K562 (cell line): ENCODE measurements around the gene CD101. TPM values are rescaled to one million over a fixed set of nuclear protein-coding genes. Genes with fewer than 3 reads are reported as not detected.

ENCODE experiments used
- ATAC-seq: fragments of 200-7000 bp; cut with Tn5 transposase; 3 replicates; pipeline ENCODE4 v1.9.1; 2020; ENCODE audit warnings: moderate library complexity
- BruUV-seq: library from RNA; stranded (reverse); fragments of 400-500 nt; replicated peaks from 2 replicates; lab custom pipeline; 2021; lab: Mats Ljungman, UMichigan
- CTCF ChIA-PET: fragments of 300-600 bp; formaldehyde crosslinking; extraction: SDS; loops from one replicate; lab custom pipeline; 2021; ENCODE audit warnings: low intra/inter-chr PET ratio; lab: Yijun Ruan, JAX
- POLR2A ChIA-PET: fragments of 300-600, 350-650 bp; sonication (Branson Sonifier 250); formaldehyde crosslinking; extraction: SDS; loops from one replicate; lab custom pipeline; 2021; ENCODE audit warnings: antibody characterized with exemption, inconsistent platforms; lab: Yijun Ruan, JAX
- DNase-seq, 4 experiments: peaks; one replicate each; pipeline versions ENCODE4 v3.0.0 to v3.0.0-alpha.2; 2011 to 2018; ENCODE audit warnings: low spot score in 3 of 4, mixed read lengths in 3 of 4; ENCODE audit errors: extremely low read depth in 1 of 4
- FAIRE-seq: peaks from 2 replicates; lab custom pipeline; 2011; peaks lifted over from hg19 to GRCh38; lab: Jason Lieb, UNC
- H2AFZ ChIP-seq: 2 replicates; pipeline ENCODE4 v1.6.0; 2011; ENCODE audit warnings: low read depth, low read length, control low read depth, inconsistent platforms
- H3K27ac ChIP-seq: fragments of 200-600 bp; 3 replicates; pipeline ENCODE4 v1.8.0; 2011; ENCODE audit warnings: low read depth, mild to moderate bottlenecking, control low read depth, inconsistent platforms, low read length, moderate library complexity, mixed read lengths; ENCODE audit errors: extremely low read depth
- H3K27me3 ChIP-seq, 2 experiments: fragments of 300-600 bp in 1 of 2; 2 replicates in 1 of 2; 3 replicates in 1 of 2; pipeline versions ENCODE4 v1.6.0 to v1.8.0; 2011; ENCODE audit warnings: inconsistent platforms in 2 of 2, low read length in 2 of 2, mild to moderate bottlenecking in 1 of 2, mixed read lengths in 1 of 2, moderate library complexity in 1 of 2; ENCODE audit not compliant: control insufficient read depth in 2 of 2, insufficient read depth in 2 of 2
- H3K36me3 ChIP-seq: fragments of 300-600 bp; 3 replicates; pipeline ENCODE4 v1.8.0; 2011; ENCODE audit warnings: mild to moderate bottlenecking, low read length, inconsistent platforms; ENCODE audit not compliant: control insufficient read depth, insufficient read depth
- H3K4me1 ChIP-seq, 2 experiments: fragments of 200-600 bp in 1 of 2; replicated peaks in 1 of 2; 2 replicates in 1 of 2; 3 replicates in 1 of 2; pipeline versions ENCODE4 v1.5.1 to v1.8.0; 2011; ENCODE audit warnings: inconsistent platforms in 2 of 2, low read length in 2 of 2, mild to moderate bottlenecking in 1 of 2, mixed read lengths in 1 of 2, moderate library complexity in 1 of 2; ENCODE audit not compliant: control insufficient read depth in 2 of 2, insufficient read depth in 2 of 2
- H3K4me2 ChIP-seq: 2 replicates; pipeline ENCODE4 v1.6.1; 2011; ENCODE audit warnings: low read length, control low read depth, inconsistent platforms, mixed read lengths; ENCODE audit not compliant: insufficient read depth
- H3K4me3 ChIP-seq: fragments of 200-600 bp; sonication (generic), shearing (Covaris generic); 2 replicates; pipeline ENCODE4 v1.5.1; 2016; ENCODE audit warnings: control low read depth, inconsistent platforms
- H3K79me2 ChIP-seq: fragments of 200-600 bp; 3 replicates; pipeline ENCODE4 v1.8.0; 2011; ENCODE audit warnings: low read length, inconsistent platforms; ENCODE audit not compliant: control insufficient read depth, insufficient read depth
- H3K9ac ChIP-seq, 2 experiments: 2 replicates each; pipeline versions ENCODE4 v1.6.0 to v1.6.1; 2011; ENCODE audit warnings: low read depth in 2 of 2, low read length in 2 of 2, control low read depth in 1 of 2, inconsistent platforms in 1 of 2, mild to moderate bottlenecking in 1 of 2, mixed read lengths in 1 of 2; ENCODE audit not compliant: insufficient read depth in 1 of 2
- H3K9me1 ChIP-seq: one replicate; pipeline ENCODE4 v1.6.0; 2011; ENCODE audit warnings: inconsistent platforms, mild to moderate bottlenecking, low read length, moderate library complexity; ENCODE audit not compliant: control insufficient read depth, insufficient read depth
- H3K9me3 ChIP-seq: replicated peaks from 2 replicates; pipeline ENCODE4 v1.5.1; 2011; ENCODE audit warnings: low read depth, low read length, inconsistent platforms; ENCODE audit not compliant: control insufficient read depth, insufficient read depth
- H4K20me1 ChIP-seq: replicated peaks from 2 replicates; pipeline ENCODE4 v1.6.1; 2011; ENCODE audit warnings: low read length, inconsistent platforms, mixed read lengths; ENCODE audit not compliant: control insufficient read depth, insufficient read depth
- ASH1L ChIP-seq: fragments of 450-650 bp; IDR thresholded peaks from 2 replicates; pipeline ENCODE4 v1.6.1; 2018; ENCODE audit warnings: borderline replicate concordance, mild to moderate bottlenecking, low read depth; ENCODE audit not compliant: partially characterized antibody
- EP300 ChIP-seq: IDR thresholded peaks from 2 replicates; pipeline ENCODE4 v1.6.1; 2012; ENCODE audit warnings: low read length, improper control_type of control experiment
- FOXK2 ChIP-seq, 2 experiments: fragments of 450-650 bp; IDR thresholded peaks in 1 of 2; conservative IDR thresholded peaks in 1 of 2; 2 replicates each; pipeline ENCODE4 v1.6.1; 2016; ENCODE audit warnings: low read depth in 2 of 2, mild to moderate bottlenecking in 1 of 2
- MAFF ChIP-seq: IDR thresholded peaks from 2 replicates; pipeline ENCODE4 v1.6.1; 2012; ENCODE audit warnings: low read length, improper control_type of control experiment
- POLR2A ChIP-seq: fragments of 450-650 bp; conservative IDR thresholded peaks from 2 replicates; pipeline ENCODE4 v1.6.1; 2016
- ZNF224 ChIP-seq: sonication (generic); formaldehyde crosslinking; IDR thresholded peaks from 2 replicates; pipeline ENCODE4 v1.8.0; 2022; ENCODE audit warnings: mild to moderate bottlenecking, missing genetic modification reagents
- ZNF445 ChIP-seq: fragments of 250-450 bp; sonication (Bioruptor Pico); IDR thresholded peaks from 2 replicates; pipeline ENCODE4 v1.4.0; 2020; ENCODE audit warnings: low read depth, mild to moderate bottlenecking, moderate library complexity
- WGBS: fragments of 100-300 bp; shearing (Covaris generic); methylation state at CpG from one replicate; pipeline ENCODE4 v1.1.6; 2016; ENCODE audit warnings: low coverage, mixed read lengths; ENCODE audit not compliant: insufficient coverage; ENCODE audit errors: missing lambda C conversion rate; 5-methylcytosine and 5-hydroxymethylcytosine counted together
- in situ Hi-C: fragments of 300-500 bp; cut with MboI; formaldehyde crosslinking; loops from 4 replicates; pipeline ENCODE4 v1.15.0; 2018; ENCODE audit warnings: inconsistent platforms, mixed read lengths
- intact Hi-C: fragments of 100-400 bp; cut with micrococcal nuclease; formaldehyde crosslinking; loops from 2 replicates; pipeline ENCODE4 v1.14.2; 2022
- polyA plus RNA-seq, 8 experiments: library from polyadenylated mRNA; depleted of rRNA in 4 of 8; stranded (reverse) in 5 of 8; unstranded in 3 of 8; fragments of >200 nt; fragmentation: Nextera tagmentation in 2 of 8; fragmentation: Illumina TruSeq in 1 of 8; extraction: Ambion mirVana in 2 of 8; extraction: Trizol in 1 of 8; gene quantifications; 2 replicates each; pipeline versions ENCODE4 v1.2.1 to v1.2.3, GENCODE V29; 2011 to 2014; ENCODE audit warnings: inconsistent platforms in 1 of 8, missing spikeins in 1 of 8
- total RNA-seq, 7 experiments: library from RNA; depleted of rRNA in 6 of 7; stranded (reverse); fragments of >200 nt in 6 of 7; fragmentation: Illumina TruSeq in 2 of 7; extraction: Trizol in 2 of 7; gene quantifications; 2 replicates each; pipeline versions ENCODE4 v1.2.1 to v1.2.3, GENCODE V29; 2011 to 2021; ENCODE audit warnings: low replicate concordance in 1 of 7
- TF ChIP-seq, protein P1 (sequence below): sonication (generic); formaldehyde crosslinking; IDR thresholded peaks from 2 replicates; pipeline ENCODE4 v1.8.0; 2023; ENCODE audit warnings: mild to moderate bottlenecking, missing genetic modification reagents
- TF ChIP-seq, protein P2 (sequence below): fragments of 450-650 bp; formaldehyde crosslinking; IDR thresholded peaks from 2 replicates; pipeline ENCODE4 v1.4.0; 2020; ENCODE audit warnings: mild to moderate bottlenecking, moderate library complexity
- TF ChIP-seq, protein P3 (sequence below): fragments of 250-450 bp; sonication (Bioruptor Pico); IDR thresholded peaks from 2 replicates; pipeline ENCODE4 v1.5.0; 2020; ENCODE audit warnings: mild to moderate bottlenecking, borderline replicate concordance
- TF ChIP-seq, protein P4 (sequence below): sonication (generic); formaldehyde crosslinking; IDR thresholded peaks from 2 replicates; pipeline ENCODE4 v1.8.0; 2022; ENCODE audit warnings: missing genetic modification reagents, mild to moderate bottlenecking, borderline replicate concordance
- TF ChIP-seq, protein P5 (sequence below): fragments of 250-450 bp; sonication (Bioruptor Pico); IDR thresholded peaks from 2 replicates; pipeline ENCODE4 v1.5.0; 2022; ENCODE audit warnings: mild to moderate bottlenecking

The CD101 gene
- total and polyA plus RNA-seq, 9 of the 15 experiments (the other 6 are each of a cell fraction or from before 2014, with no cell fraction given), result 0.04 to 1.1 (median 0.20) TPM

DNA sequence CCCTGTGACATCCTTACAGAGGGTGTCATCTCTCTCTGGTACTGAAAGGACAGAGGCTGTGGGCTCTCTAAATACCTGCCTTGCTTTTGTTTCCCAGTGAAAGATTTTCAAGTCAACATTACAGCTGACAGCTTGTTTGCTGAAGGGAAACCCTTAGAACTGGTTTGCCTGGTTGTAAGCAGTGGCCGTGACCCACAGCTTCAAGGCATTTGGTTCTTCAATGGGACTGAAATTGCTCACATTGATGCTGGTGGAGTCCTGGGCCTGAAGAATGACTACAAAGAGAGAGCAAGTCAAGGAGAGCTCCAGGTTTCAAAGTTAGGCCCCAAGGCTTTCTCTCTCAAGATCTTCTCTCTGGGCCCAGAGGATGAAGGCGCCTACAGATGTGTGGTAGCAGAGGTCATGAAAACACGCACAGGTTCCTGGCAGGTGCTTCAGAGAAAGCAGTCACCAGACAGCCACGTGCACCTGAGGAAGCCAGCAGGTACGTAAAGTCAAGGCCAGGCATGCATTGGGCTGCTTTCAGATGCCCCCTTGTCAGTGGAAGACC is 11.8 kb downstream of the CD101 start:
- intact Hi-C loops, result no loop called here
- BruUV-seq, result no TSS peak
- TF ChIP-seq, protein P1, sequence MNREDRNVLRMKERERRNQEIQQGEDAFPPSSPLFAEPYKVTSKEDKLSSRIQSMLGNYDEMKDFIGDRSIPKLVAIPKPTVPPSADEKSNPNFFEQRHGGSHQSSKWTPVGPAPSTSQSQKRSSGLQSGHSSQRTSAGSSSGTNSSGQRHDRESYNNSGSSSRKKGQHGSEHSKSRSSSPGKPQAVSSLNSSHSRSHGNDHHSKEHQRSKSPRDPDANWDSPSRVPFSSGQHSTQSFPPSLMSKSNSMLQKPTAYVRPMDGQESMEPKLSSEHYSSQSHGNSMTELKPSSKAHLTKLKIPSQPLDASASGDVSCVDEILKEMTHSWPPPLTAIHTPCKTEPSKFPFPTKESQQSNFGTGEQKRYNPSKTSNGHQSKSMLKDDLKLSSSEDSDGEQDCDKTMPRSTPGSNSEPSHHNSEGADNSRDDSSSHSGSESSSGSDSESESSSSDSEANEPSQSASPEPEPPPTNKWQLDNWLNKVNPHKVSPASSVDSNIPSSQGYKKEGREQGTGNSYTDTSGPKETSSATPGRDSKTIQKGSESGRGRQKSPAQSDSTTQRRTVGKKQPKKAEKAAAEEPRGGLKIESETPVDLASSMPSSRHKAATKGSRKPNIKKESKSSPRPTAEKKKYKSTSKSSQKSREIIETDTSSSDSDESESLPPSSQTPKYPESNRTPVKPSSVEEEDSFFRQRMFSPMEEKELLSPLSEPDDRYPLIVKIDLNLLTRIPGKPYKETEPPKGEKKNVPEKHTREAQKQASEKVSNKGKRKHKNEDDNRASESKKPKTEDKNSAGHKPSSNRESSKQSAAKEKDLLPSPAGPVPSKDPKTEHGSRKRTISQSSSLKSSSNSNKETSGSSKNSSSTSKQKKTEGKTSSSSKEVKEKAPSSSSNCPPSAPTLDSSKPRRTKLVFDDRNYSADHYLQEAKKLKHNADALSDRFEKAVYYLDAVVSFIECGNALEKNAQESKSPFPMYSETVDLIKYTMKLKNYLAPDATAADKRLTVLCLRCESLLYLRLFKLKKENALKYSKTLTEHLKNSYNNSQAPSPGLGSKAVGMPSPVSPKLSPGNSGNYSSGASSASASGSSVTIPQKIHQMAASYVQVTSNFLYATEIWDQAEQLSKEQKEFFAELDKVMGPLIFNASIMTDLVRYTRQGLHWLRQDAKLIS, result no peak
- TF ChIP-seq ZNF224 (CRISPR knock-in tag) (no peak), EP300 (no peak), FOXK2 (conservative IDR thresholded peaks at IDR 0.05 in 1 of 2, IDR thresholded peaks at IDR 0.05 in 1 of 2; ENCODE audit: low read depth in 2 of 2) (no peak), POLR2A (no peak), ZNF445 (CRISPR knock-in tag) (no peak), MAFF (no peak), ASH1L (no peak)
- TF ChIP-seq, protein P2, sequence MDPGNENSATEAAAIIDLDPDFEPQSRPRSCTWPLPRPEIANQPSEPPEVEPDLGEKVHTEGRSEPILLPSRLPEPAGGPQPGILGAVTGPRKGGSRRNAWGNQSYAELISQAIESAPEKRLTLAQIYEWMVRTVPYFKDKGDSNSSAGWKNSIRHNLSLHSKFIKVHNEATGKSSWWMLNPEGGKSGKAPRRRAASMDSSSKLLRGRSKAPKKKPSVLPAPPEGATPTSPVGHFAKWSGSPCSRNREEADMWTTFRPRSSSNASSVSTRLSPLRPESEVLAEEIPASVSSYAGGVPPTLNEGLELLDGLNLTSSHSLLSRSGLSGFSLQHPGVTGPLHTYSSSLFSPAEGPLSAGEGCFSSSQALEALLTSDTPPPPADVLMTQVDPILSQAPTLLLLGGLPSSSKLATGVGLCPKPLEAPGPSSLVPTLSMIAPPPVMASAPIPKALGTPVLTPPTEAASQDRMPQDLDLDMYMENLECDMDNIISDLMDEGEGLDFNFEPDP (CRISPR knock-in tag), result no peak
- TF ChIP-seq, protein P3, sequence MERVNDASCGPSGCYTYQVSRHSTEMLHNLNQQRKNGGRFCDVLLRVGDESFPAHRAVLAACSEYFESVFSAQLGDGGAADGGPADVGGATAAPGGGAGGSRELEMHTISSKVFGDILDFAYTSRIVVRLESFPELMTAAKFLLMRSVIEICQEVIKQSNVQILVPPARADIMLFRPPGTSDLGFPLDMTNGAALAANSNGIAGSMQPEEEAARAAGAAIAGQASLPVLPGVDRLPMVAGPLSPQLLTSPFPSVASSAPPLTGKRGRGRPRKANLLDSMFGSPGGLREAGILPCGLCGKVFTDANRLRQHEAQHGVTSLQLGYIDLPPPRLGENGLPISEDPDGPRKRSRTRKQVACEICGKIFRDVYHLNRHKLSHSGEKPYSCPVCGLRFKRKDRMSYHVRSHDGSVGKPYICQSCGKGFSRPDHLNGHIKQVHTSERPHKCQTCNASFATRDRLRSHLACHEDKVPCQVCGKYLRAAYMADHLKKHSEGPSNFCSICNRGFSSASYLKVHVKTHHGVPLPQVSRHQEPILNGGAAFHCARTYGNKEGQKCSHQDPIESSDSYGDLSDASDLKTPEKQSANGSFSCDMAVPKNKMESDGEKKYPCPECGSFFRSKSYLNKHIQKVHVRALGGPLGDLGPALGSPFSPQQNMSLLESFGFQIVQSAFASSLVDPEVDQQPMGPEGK, result no peak
- TF ChIP-seq, protein P4, sequence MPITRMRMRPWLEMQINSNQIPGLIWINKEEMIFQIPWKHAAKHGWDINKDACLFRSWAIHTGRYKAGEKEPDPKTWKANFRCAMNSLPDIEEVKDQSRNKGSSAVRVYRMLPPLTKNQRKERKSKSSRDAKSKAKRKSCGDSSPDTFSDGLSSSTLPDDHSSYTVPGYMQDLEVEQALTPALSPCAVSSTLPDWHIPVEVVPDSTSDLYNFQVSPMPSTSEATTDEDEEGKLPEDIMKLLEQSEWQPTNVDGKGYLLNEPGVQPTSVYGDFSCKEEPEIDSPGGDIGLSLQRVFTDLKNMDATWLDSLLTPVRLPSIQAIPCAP, result no peak
- TF ChIP-seq, protein P5, sequence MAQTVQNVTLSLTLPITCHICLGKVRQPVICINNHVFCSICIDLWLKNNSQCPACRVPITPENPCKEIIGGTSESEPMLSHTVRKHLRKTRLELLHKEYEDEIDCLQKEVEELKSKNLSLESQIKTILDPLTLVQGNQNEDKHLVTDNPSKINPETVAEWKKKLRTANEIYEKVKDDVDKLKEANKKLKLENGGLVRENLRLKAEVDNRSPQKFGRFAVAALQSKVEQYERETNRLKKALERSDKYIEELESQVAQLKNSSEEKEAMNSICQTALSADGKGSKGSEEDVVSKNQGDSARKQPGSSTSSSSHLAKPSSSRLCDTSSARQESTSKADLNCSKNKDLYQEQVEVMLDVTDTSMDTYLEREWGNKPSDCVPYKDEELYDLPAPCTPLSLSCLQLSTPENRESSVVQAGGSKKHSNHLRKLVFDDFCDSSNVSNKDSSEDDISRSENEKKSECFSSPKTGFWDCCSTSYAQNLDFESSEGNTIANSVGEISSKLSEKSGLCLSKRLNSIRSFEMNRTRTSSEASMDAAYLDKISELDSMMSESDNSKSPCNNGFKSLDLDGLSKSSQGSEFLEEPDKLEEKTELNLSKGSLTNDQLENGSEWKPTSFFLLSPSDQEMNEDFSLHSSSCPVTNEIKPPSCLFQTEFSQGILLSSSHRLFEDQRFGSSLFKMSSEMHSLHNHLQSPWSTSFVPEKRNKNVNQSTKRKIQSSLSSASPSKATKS (CRISPR knock-in tag), result no peak

More for the DNA sequence above, 11.8 kb downstream of the CD101 start:
- H3K4me3 ChIP-seq, result no peak overlapping the region
- no peak for DNase-seq
- H3K27me3 ChIP-seq, result no peaks in the 10 kb centered on the region
- no peaks in the 10 kb centered on the region for H3K79me2 ChIP-seq
- H3K9me3 ChIP-seq, result no peaks in the 10 kb centered on the region
- H3K27ac ChIP-seq, result no peak overlapping the region
- 44% methylated on average over 5 of the region's 5 CpGs for WGBS
- no peak overlapping the region for H3K9ac ChIP-seq
- H3K4me2 ChIP-seq, result no peak overlapping the region
- H3K36me3 ChIP-seq, result no peaks in the 10 kb centered on the region
- no peaks in the 10 kb centered on the region for H3K9me1 ChIP-seq
- FAIRE-seq, result no peak
- no peak for ATAC-seq
- no peaks in the 10 kb centered on the region for H3K4me1 ChIP-seq
- H4K20me1 ChIP-seq, result no peaks in the 10 kb centered on the region
- POLR2A ChIA-PET, result interaction anchor here (0.6 kb wide), 1 partner anchor 10 kb away, joined by 5 read pairs; no protein-coding TSS in a partner anchor
- CTCF ChIA-PET, result no interaction called here
- in situ Hi-C loops, result no loop called here
- no peak overlapping the region for H2AFZ ChIP-seq
